Endothelial cell of umbilical vein (primary cell): Measurements from ENCODE around the gene AGTPBP1. TPM values are rescaled to one million over a fixed set of nuclear protein-coding genes. Genes with fewer than 3 reads are reported as not detected.

Source experiments
- BruUV-seq: library from RNA; stranded (reverse); fragments of 400-500 nt; replicated peaks from 2 replicates; lab custom pipeline; 2021; lab: Mats Ljungman, UMichigan
- CTCF ChIA-PET: fragments of 300-600, 350-600 bp; sonication (Branson Sonifier 250); formaldehyde crosslinking; loops from one replicate; lab custom pipeline; 2021; ENCODE audit warnings: antibody characterized with exemption, inconsistent platforms; lab: Charles Lee
- POLR2A ChIA-PET: fragments of 300-600, 350-600 bp; sonication (Branson Sonifier 250); formaldehyde crosslinking; loops from one replicate; lab custom pipeline; 2021; ENCODE audit warnings: antibody characterized with exemption, inconsistent platforms; lab: Charles Lee
- DNase-seq: peaks from one replicate; pipeline ENCODE4 v3.0.0-alpha.2; 2011; ENCODE audit warnings: low read depth, low spot score
- FAIRE-seq: peaks from 2 replicates; lab custom pipeline; 2011; peaks lifted over from hg19 to GRCh38; lab: Jason Lieb, UNC
- H2AFZ ChIP-seq: 2 replicates; pipeline ENCODE4 v1.6.0; 2012; ENCODE audit warnings: low read depth, low read length, control low read depth, inconsistent platforms
- H3K27ac ChIP-seq: 2 replicates; pipeline ENCODE4 v1.5.1; 2011; ENCODE audit warnings: low read depth, mild to moderate bottlenecking, control low read depth, low read length, moderate library complexity; ENCODE audit not compliant: insufficient read depth
- H3K27me3 ChIP-seq, 2 experiments: 2 replicates each; pipeline versions ENCODE4 v1.6.0 to v1.6.1; 2011; ENCODE audit warnings: low read length in 2 of 2, mixed read lengths in 1 of 2; ENCODE audit not compliant: control insufficient read depth in 2 of 2, insufficient read depth in 2 of 2
- H3K36me3 ChIP-seq, 2 experiments: 2 replicates in 1 of 2; 3 replicates in 1 of 2; pipeline ENCODE4 v1.5.1; 2011; ENCODE audit warnings: low read length in 2 of 2, mild to moderate bottlenecking in 1 of 2, moderate library complexity in 1 of 2; ENCODE audit not compliant: control insufficient read depth in 2 of 2, insufficient read depth in 2 of 2; ENCODE audit errors: extremely low read depth in 1 of 2
- H3K4me1 ChIP-seq: 3 replicates; pipeline ENCODE4 v1.5.1; 2011; ENCODE audit warnings: mild to moderate bottlenecking, low read length; ENCODE audit not compliant: control insufficient read depth, insufficient read depth; ENCODE audit errors: extremely low read depth
- H3K4me2 ChIP-seq: 2 replicates; pipeline ENCODE4 v1.6.1; 2011; ENCODE audit warnings: low read length, control low read depth, mixed read lengths; ENCODE audit not compliant: insufficient read depth
- H3K4me3 ChIP-seq, 3 experiments: fragments of 200-600 bp in 1 of 3; sonication (generic), shearing (Covaris generic) in 1 of 3; replicated peaks in 1 of 3; 2 replicates each; pipeline ENCODE4 v1.5.1; 2011 to 2016; ENCODE audit warnings: control low read depth in 3 of 3, low read length in 3 of 3, mild to moderate bottlenecking in 2 of 3, inconsistent platforms in 1 of 3, low read depth in 1 of 3, moderate library complexity in 1 of 3; ENCODE audit not compliant: insufficient read depth in 1 of 3
- H3K79me2 ChIP-seq: 2 replicates; pipeline ENCODE4 v1.6.0; 2012; ENCODE audit warnings: low read length, inconsistent platforms; ENCODE audit not compliant: control insufficient read depth, insufficient read depth
- H3K9ac ChIP-seq: replicated peaks from 2 replicates; pipeline ENCODE3; 2011; ENCODE audit warnings: low read length, control low read depth; ENCODE audit not compliant: insufficient read depth; ENCODE audit errors: extremely low read depth
- H3K9me1 ChIP-seq: replicated peaks from 3 replicates; pipeline ENCODE4 v1.6.0; 2011; ENCODE audit warnings: mild to moderate bottlenecking, low read length; ENCODE audit not compliant: control insufficient read depth, insufficient read depth; ENCODE audit errors: extremely low read depth
- H3K9me3 ChIP-seq: replicated peaks from 2 replicates; pipeline ENCODE4 v1.5.1; 2012; ENCODE audit warnings: low read length, inconsistent platforms; ENCODE audit not compliant: control insufficient read depth, insufficient read depth
- H4K20me1 ChIP-seq: replicated peaks from 2 replicates; pipeline ENCODE3; 2011; ENCODE audit warnings: mild to moderate bottlenecking, low read length; ENCODE audit not compliant: control insufficient read depth, insufficient read depth; ENCODE audit errors: extremely low read depth
- CTCF ChIP-seq, 2 donors: IDR thresholded peaks; 1 replicate in 1 of 2; 2 replicates in 1 of 2; pipeline ENCODE4 v1.5.1; 2011; ENCODE audit warnings: low read length in 2 of 2, mild to moderate bottlenecking in 2 of 2, moderate library complexity in 2 of 2, control low read depth in 1 of 2, inconsistent platforms in 1 of 2, low read depth in 1 of 2; ENCODE audit not compliant: insufficient read depth in 1 of 2; ENCODE audit errors: extremely low read depth in 1 of 2
- EZH2 ChIP-seq: IDR thresholded peaks from 2 replicates; pipeline ENCODE4 v1.6.1; 2012; ENCODE audit warnings: borderline replicate concordance, low read depth, mild to moderate bottlenecking, moderate library complexity, low read length, inconsistent platforms; ENCODE audit not compliant: severe bottlenecking
- FOS ChIP-seq: IDR thresholded peaks from 2 replicates; pipeline ENCODE4 v1.6.1; 2011; ENCODE audit warnings: mild to moderate bottlenecking, low read length, moderate library complexity, borderline replicate concordance; ENCODE audit not compliant: insufficient read depth
- GATA2 ChIP-seq: IDR thresholded peaks from 2 replicates; pipeline ENCODE4 v1.7.0; 2011; ENCODE audit warnings: low read depth, mild to moderate bottlenecking, moderate library complexity, mixed read lengths, low read length; ENCODE audit not compliant: insufficient read length, insufficient read depth
- JUN ChIP-seq: IDR thresholded peaks from 2 replicates; pipeline ENCODE4 v1.6.1; 2011; ENCODE audit warnings: borderline replicate concordance, low read depth; ENCODE audit not compliant: insufficient read length, insufficient read depth
- MAX ChIP-seq: IDR thresholded peaks from 2 replicates; pipeline ENCODE4 v1.6.1; 2011; ENCODE audit not compliant: insufficient read depth, insufficient read length
- MYC ChIP-seq: IDR thresholded peaks from one replicate; pipeline ENCODE4 v1.6.1; 2011; ENCODE audit warnings: mild to moderate bottlenecking, low read depth, low read length
- POLR2A ChIP-seq: IDR thresholded peaks from 2 replicates; pipeline ENCODE4 v1.6.1; 2012; ENCODE audit warnings: low read depth, mild to moderate bottlenecking, control low read depth, low read length
- POLR2AphosphoS5 ChIP-seq: IDR thresholded peaks from 2 replicates; pipeline ENCODE4 v1.6.1; 2012; ENCODE audit warnings: low read depth, mild to moderate bottlenecking, control low read depth, low read length, moderate library complexity; ENCODE audit not compliant: insufficient read depth
- dilution Hi-C: fragments of 300-500 bp; cut with MboI; formaldehyde crosslinking; loops from one replicate; pipeline ENCODE4 v1.15.0; 2019; ENCODE audit warnings: low sequenced_read_pairs; ENCODE audit not compliant: extremely low pct_ligation_motif_present
- intact Hi-C: fragments of 100-400 bp; cut with micrococcal nuclease; formaldehyde crosslinking; loops from one replicate; pipeline ENCODE4 v1.10.0; 2022
- polyA plus RNA-seq, 4 experiments: library from polyadenylated mRNA; depleted of rRNA in 3 of 4; stranded (reverse) in 3 of 4; unstranded in 1 of 4; fragments of >200 nt; gene quantifications; 2 replicates each; pipeline versions ENCODE4 v1.2.1 to v1.2.3, GENCODE V29; 2011 to 2012; ENCODE audit warnings: missing spikeins in 1 of 4
- total RNA-seq: library from RNA; stranded (reverse); gene quantifications from 2 replicates; pipeline ENCODE4 v1.2.3, GENCODE V29; 2021

AGTPBP1 gene
- total and polyA plus RNA-seq, 2 donors (not counting 3 experiments of a cell fraction or from before 2014, with no cell fraction given), result 4.2 to 18.4 TPM

- H3K27me3 ChIP-seq, result no peaks in the 10 kb centered on the region
- FAIRE-seq (no peak), DNase-seq (no peak)
- ChIA-PET CTCF (interaction anchor here (0.8 kb wide), 1 partner anchor 19 kb away, joined by 3 read pairs; no protein-coding TSS in a partner anchor), POLR2A (no interaction called here)
- peaks cover 8% of the 10 kb centered on the region for H4K20me1 ChIP-seq
- no peak overlapping the region for H3K27ac ChIP-seq
- H3K79me2 ChIP-seq, result peaks cover 16% of the 10 kb centered on the region
- BruUV-seq, result no TSS peak
- H2AFZ ChIP-seq, result no peak overlapping the region
- H3K4me3 ChIP-seq, result no peak overlapping the region
- no peak overlapping the region for H3K4me2 ChIP-seq
- no peak overlapping the region for H3K9ac ChIP-seq
- dilution Hi-C loops, result no loop called here
- TF ChIP-seq JUN (no peak), POLR2AphosphoS5 (no peak), MYC (no peak), CTCF (IDR thresholded peaks at IDR 0.05; ENCODE audit: extremely low read depth in 1 of 2, insufficient read depth in 1 of 2, low read depth in 1 of 2, low read length in 2 of 2) (no peak), GATA2 (no peak), FOS (no peak), POLR2A (no peak), EZH2 (no peak), MAX (no peak)
- intact Hi-C loops, result no loop called here
- no peaks in the 10 kb centered on the region for H3K9me3 ChIP-seq
- H3K9me1 ChIP-seq, result no peaks in the 10 kb centered on the region
- H3K36me3 ChIP-seq, result no peaks in the 10 kb centered on the region
- no peaks in the 10 kb centered on the region for H3K4me1 ChIP-seq
Measured at GRCh38 chr9:85729882-85730281, 11.9 kb downstream of the AGTPBP1 start.
